WTC11 (cell line): ENCODE data around the gene UROC1. TPM values are rescaled to one million over a fixed set of nuclear protein-coding genes. Genes with fewer than 3 reads are reported as not detected.

Experiments
- ATAC-seq: fragments of 200-7000 bp; cut with Tn5 transposase; 2 replicates; pipeline ENCODE4 v1.10.0; 2021; ENCODE audit warnings: mild to moderate bottlenecking, moderate library complexity
- CTCF ChIA-PET: fragments of 300-600 bp; sonication (Branson Sonifier 250); formaldehyde crosslinking; loops from one replicate; lab custom pipeline; 2021; ENCODE audit warnings: antibody characterized with exemption; lab: Charles Lee
- POLR2A ChIA-PET: fragments of 350-600 bp; sonication (Branson Sonifier 250); formaldehyde crosslinking; loops from one replicate; lab custom pipeline; 2021; ENCODE audit warnings: antibody characterized with exemption; lab: Charles Lee
- DNase-seq: peaks from one replicate; pipeline ENCODE4 v3.0.0; 2021; ENCODE audit warnings: low spot score
- H3K27ac Mint-ChIP-seq: 2 replicates; pipeline ENCODE4 v1.8.0; 2021; ENCODE audit warnings: mixed read lengths
- H3K27me3 Mint-ChIP-seq: 2 replicates; pipeline ENCODE4 v1.8.0; 2021; ENCODE audit warnings: low read depth, mild to moderate bottlenecking, moderate library complexity, mixed read lengths
- H3K36me3 Mint-ChIP-seq: 2 replicates; pipeline ENCODE4 v1.8.0; 2021; ENCODE audit warnings: mixed read lengths
- H3K4me1 Mint-ChIP-seq: 2 replicates; pipeline ENCODE4 v1.8.0; 2022; ENCODE audit warnings: mixed read lengths
- H3K4me3 Mint-ChIP-seq: 2 replicates; pipeline ENCODE4 v1.8.0; 2021; ENCODE audit warnings: mild to moderate bottlenecking, moderate library complexity, mixed read lengths
- H3K9me3 Mint-ChIP-seq: 2 replicates; pipeline ENCODE4 v1.8.0; 2021; ENCODE audit warnings: mixed read lengths
- ATF1 ChIP-seq: sonication (generic); formaldehyde crosslinking; IDR thresholded peaks from 2 replicates; pipeline ENCODE4 v1.8.1; 2023; ENCODE audit warnings: mild to moderate bottlenecking, moderate library complexity, missing genetic modification reagents
- E2F4 ChIP-seq: sonication (generic); formaldehyde crosslinking; IDR thresholded peaks from 2 replicates; pipeline ENCODE4 v1.8.1; 2022; ENCODE audit warnings: low read depth, mild to moderate bottlenecking, moderate library complexity, missing genetic modification reagents, borderline replicate concordance
- HMGXB4 ChIP-seq: sonication (generic); formaldehyde crosslinking; IDR thresholded peaks from 2 replicates; pipeline ENCODE4 v1.8.1; 2023; ENCODE audit warnings: mild to moderate bottlenecking, moderate library complexity, missing genetic modification reagents
- IRF2 ChIP-seq: sonication (generic); formaldehyde crosslinking; IDR thresholded peaks from 2 replicates; pipeline ENCODE4 v1.8.0; 2022; ENCODE audit warnings: low read depth, missing genetic modification reagents, borderline replicate concordance
- JAZF1 ChIP-seq: fragments of 250-450 bp; sonication (Bioruptor Pico); IDR thresholded peaks from 2 replicates; pipeline ENCODE4 v1.9.0; 2021; ENCODE audit warnings: moderate library complexity, mild to moderate bottlenecking, inconsistent platforms
- JUN ChIP-seq: sonication (generic); formaldehyde crosslinking; IDR thresholded peaks from 2 replicates; pipeline ENCODE4 v1.8.0; 2023; ENCODE audit warnings: mild to moderate bottlenecking, missing genetic modification reagents
- MAX ChIP-seq: sonication (generic); formaldehyde crosslinking; IDR thresholded peaks from 2 replicates; pipeline ENCODE4 v1.8.0; 2022; ENCODE audit warnings: mild to moderate bottlenecking, missing genetic modification reagents
- MYBL2 ChIP-seq: sonication (generic); formaldehyde crosslinking; IDR thresholded peaks from 2 replicates; pipeline ENCODE4 v1.8.1; 2023; ENCODE audit warnings: mild to moderate bottlenecking, moderate library complexity, missing genetic modification reagents
- RELA ChIP-seq: sonication (generic); formaldehyde crosslinking; IDR thresholded peaks from 2 replicates; pipeline ENCODE4 v1.8.1; 2022; ENCODE audit warnings: missing genetic modification reagents, mild to moderate bottlenecking, borderline replicate concordance
- RORB ChIP-seq: fragments of 250-450 bp; sonication (Bioruptor Pico); IDR thresholded peaks from 2 replicates; pipeline ENCODE4 v1.9.0; 2021; ENCODE audit warnings: mild to moderate bottlenecking
- SP1 ChIP-seq: sonication (generic); formaldehyde crosslinking; conservative IDR thresholded peaks from 2 replicates; pipeline ENCODE4 v1.8.1; 2022; ENCODE audit warnings: missing genetic modification reagents
- ZNF219 ChIP-seq: sonication (generic); formaldehyde crosslinking; IDR thresholded peaks from 2 replicates; pipeline ENCODE4 v1.8.0; 2023; ENCODE audit warnings: missing genetic modification reagents, mild to moderate bottlenecking, borderline replicate concordance
- ZNF396 ChIP-seq: fragments of 250-450 bp; sonication (Bioruptor Pico); IDR thresholded peaks from 2 replicates; pipeline ENCODE4 v1.8.0; 2021; ENCODE audit warnings: mild to moderate bottlenecking, moderate library complexity, borderline replicate concordance
- ZNF425 ChIP-seq: fragments of 250-450 bp; sonication (Bioruptor Pico); conservative IDR thresholded peaks from 2 replicates; pipeline ENCODE4 v1.9.0; 2021; ENCODE audit warnings: mild to moderate bottlenecking
- ZSCAN18 ChIP-seq: fragments of 250-450 bp; sonication (Bioruptor Pico); IDR thresholded peaks from 2 replicates; pipeline ENCODE4 v2.1.2; 2022; ENCODE audit warnings: mild to moderate bottlenecking, moderate library complexity
- total RNA-seq: library from RNA; stranded (reverse); gene quantifications from 3 replicates; pipeline ENCODE4 v1.2.3, GENCODE V29; 2021
- TF ChIP-seq, protein P1 (sequence below): sonication (generic); formaldehyde crosslinking; IDR thresholded peaks from 2 replicates; pipeline ENCODE4 v1.8.1; 2022; ENCODE audit warnings: mild to moderate bottlenecking, moderate library complexity, missing genetic modification reagents
- TF ChIP-seq, protein P2 (sequence below): sonication (generic); formaldehyde crosslinking; IDR thresholded peaks from 2 replicates; pipeline ENCODE4 v1.8.0; 2022; ENCODE audit warnings: mild to moderate bottlenecking, missing genetic modification reagents
- TF ChIP-seq, protein P3 (sequence below): fragments of 250-450 bp; sonication (Bioruptor Pico); IDR thresholded peaks from 2 replicates; pipeline ENCODE4 v1.9.0; 2021; ENCODE audit warnings: mild to moderate bottlenecking, borderline replicate concordance

The UROC1 gene
- total RNA-seq, 1 experiment from 2014 or later = not detected

- TF ChIP-seq IRF2 (CRISPR knock-in tag) = no peak
These were observed 66.1 kb downstream of the UROC1 start (continued) for GRCh38 chr3:126451511-126451910.

DNA sequence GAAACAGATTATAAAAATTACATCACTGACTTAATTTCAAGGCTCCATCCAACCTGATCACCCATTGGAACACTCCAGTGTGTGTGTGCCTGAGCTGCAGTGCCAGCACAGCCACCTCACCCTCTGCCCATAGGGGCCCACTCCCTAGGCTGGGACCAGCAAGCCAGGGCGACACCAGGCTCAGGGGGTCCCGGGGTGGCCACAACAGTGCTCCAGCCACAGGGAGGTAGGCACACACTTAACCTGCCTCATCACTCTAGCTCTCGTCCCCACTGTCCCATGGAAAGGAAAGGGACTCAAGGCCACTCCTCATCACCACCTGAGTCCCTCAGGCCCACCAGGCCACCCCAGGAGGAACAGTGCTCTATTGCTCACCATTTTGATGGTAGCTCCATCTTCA, 66.8 kb downstream of the UROC1 start:
- Mint-ChIP-seq H3K36me3 (peaks cover 31% of the 10 kb centered on the region), H3K4me3 (no peak overlapping the region), H3K27ac (no peak overlapping the region), H3K9me3 (no peaks in the 10 kb centered on the region), H3K27me3 (no peaks in the 10 kb centered on the region), H3K4me1 (peaks cover 15% of the 10 kb centered on the region)
- DNase-seq = no peak
- no peak for ATAC-seq
- TF ChIP-seq HMGXB4 (CRISPR knock-in tag) = no peak
- TF ChIP-seq MAX (CRISPR knock-in tag) = no peak
- TF ChIP-seq ZSCAN18 = no peak
- no peak for TF ChIP-seq E2F4 (CRISPR knock-in tag)
- no peak for TF ChIP-seq MYBL2 (CRISPR knock-in tag)
- no peak for TF ChIP-seq ZNF425 (CRISPR knock-in tag)
- TF ChIP-seq ZNF219 (CRISPR knock-in tag) = no peak
- TF ChIP-seq, protein P1, sequence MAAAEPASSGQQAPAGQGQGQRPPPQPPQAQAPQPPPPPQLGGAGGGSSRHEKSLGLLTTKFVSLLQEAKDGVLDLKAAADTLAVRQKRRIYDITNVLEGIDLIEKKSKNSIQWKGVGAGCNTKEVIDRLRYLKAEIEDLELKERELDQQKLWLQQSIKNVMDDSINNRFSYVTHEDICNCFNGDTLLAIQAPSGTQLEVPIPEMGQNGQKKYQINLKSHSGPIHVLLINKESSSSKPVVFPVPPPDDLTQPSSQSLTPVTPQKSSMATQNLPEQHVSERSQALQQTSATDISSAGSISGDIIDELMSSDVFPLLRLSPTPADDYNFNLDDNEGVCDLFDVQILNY (CRISPR knock-in tag) = no peak
- no peak for TF ChIP-seq ZNF396 (CRISPR knock-in tag)
- TF ChIP-seq RELA = no peak
- no peak for TF ChIP-seq JAZF1
- TF ChIP-seq ATF1 (CRISPR knock-in tag) = no peak
- TF ChIP-seq RORB = no peak
- no peak for TF ChIP-seq SP1 (CRISPR knock-in tag)
- TF ChIP-seq, protein P2, sequence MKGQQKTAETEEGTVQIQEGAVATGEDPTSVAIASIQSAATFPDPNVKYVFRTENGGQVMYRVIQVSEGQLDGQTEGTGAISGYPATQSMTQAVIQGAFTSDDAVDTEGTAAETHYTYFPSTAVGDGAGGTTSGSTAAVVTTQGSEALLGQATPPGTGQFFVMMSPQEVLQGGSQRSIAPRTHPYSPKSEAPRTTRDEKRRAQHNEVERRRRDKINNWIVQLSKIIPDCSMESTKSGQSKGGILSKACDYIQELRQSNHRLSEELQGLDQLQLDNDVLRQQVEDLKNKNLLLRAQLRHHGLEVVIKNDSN (CRISPR knock-in tag) = no peak
- TF ChIP-seq, protein P3, sequence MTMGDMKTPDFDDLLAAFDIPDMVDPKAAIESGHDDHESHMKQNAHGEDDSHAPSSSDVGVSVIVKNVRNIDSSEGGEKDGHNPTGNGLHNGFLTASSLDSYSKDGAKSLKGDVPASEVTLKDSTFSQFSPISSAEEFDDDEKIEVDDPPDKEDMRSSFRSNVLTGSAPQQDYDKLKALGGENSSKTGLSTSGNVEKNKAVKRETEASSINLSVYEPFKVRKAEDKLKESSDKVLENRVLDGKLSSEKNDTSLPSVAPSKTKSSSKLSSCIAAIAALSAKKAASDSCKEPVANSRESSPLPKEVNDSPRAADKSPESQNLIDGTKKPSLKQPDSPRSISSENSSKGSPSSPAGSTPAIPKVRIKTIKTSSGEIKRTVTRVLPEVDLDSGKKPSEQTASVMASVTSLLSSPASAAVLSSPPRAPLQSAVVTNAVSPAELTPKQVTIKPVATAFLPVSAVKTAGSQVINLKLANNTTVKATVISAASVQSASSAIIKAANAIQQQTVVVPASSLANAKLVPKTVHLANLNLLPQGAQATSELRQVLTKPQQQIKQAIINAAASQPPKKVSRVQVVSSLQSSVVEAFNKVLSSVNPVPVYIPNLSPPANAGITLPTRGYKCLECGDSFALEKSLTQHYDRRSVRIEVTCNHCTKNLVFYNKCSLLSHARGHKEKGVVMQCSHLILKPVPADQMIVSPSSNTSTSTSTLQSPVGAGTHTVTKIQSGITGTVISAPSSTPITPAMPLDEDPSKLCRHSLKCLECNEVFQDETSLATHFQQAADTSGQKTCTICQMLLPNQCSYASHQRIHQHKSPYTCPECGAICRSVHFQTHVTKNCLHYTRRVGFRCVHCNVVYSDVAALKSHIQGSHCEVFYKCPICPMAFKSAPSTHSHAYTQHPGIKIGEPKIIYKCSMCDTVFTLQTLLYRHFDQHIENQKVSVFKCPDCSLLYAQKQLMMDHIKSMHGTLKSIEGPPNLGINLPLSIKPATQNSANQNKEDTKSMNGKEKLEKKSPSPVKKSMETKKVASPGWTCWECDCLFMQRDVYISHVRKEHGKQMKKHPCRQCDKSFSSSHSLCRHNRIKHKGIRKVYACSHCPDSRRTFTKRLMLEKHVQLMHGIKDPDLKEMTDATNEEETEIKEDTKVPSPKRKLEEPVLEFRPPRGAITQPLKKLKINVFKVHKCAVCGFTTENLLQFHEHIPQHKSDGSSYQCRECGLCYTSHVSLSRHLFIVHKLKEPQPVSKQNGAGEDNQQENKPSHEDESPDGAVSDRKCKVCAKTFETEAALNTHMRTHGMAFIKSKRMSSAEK (CRISPR knock-in tag) = no peak
- TF ChIP-seq JUN = no peak
- ChIA-PET CTCF (no interaction called here), POLR2A (no interaction called here)
